ENCODE results near the gene CDK13.

Gene CDK13

DNA sequence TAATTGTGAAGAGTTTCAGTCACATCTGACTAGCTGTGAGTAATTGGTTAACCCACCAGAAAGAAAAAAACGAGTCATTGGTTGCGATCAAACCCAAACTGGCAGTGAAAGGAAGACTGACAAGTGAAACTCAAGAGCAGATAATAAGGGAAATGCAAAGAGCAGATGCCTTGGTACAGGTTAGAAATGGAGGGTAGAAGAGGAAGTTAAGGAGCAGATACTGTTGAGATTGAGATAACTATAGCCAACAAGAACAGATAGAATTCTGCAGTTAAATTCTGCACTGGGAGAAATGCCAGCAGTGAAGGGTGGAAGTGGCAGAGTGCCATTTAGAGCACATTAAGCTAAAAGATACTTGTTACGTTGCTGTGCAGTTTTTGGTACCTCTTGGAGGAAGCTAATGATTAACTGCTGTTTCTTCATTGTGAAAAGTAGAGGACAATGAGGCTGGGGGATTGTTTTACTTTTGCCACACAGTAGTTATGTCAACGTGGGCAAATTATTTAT, 65.8 kb downstream of the CDK13 start:
- no peak for DNase-seq

DNA sequence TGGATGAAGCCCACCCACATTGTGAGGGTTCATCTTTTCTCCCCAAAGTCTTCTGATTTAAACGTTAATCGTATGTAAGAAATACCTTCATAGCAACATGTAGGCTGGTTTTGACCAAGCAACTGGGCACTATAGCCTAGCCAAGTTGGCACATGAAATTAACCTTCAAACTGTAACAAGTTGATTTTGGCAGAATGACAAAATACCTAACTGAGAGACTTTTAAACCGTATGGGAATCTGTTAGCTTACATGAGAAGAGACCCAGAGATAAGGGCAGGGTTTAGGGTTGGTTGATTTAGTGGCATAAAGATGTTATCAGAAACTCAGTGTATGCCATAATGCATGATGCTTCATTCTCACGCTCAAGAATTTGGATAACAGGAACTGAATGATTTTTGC, 69.5 kb downstream of the CDK13 start:
- no peak for DNase-seq

DNA sequence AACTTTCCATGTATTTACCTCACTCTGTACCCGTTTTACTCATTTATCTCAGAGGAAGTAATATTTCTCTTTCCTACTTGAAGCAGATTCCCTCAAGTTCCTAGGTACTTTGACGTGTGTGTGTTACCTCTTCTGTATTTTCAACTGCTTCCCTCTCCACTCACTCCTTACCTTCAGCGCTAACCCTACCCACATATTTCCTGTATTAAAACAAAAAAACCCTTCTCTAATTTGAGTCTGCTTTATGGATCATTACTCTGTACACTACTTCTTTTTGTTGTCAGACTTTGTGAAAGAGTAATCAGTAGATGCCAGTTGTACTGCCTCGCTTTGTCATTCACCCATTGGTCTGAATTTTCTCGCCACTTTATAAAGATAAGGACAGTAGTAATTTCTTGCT, 74.0 kb downstream of the CDK13 start:
- DNase-seq: no peak

DNA sequence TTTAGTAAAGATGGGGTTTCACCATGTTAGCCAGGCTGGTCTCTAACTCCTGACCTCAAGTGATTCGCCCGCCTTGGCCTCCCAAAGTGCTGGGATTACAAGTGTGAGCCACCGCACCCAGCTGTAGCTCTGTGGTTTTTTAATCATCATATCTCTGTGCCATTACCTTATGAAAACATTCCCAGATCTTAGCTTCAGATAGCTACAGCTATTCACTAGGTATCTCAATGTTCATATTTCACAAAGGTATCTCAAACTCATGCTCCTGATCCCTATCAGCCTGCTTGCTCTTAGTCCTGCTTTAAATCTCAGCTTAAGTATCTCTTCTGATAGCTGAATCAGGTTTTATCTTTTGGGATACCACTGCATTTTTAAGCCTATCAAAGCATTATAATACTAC, 74.8 kb downstream of the CDK13 start:
- DNase-seq: no peak

DNA sequence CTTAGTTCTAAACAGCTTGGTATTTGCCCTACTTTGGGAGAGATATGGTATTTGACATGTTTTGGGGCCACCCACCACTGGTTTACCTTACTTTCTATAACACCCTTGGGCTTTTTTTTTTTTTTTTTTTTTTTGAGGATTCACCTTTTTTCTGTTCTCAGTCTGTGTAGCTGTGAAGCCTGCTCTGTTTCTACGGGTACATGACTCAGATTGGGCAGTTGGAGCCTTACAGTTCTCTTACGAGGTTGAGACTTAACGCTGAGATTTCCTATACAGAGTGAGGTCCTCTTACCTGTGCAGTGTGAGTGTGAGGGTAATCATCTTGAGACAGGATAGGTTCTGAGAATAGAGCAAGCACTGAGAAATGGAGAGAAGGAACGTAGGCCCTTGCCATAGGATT, 77.5 kb downstream of the CDK13 start:
- DNase-seq: no peak

DNA sequence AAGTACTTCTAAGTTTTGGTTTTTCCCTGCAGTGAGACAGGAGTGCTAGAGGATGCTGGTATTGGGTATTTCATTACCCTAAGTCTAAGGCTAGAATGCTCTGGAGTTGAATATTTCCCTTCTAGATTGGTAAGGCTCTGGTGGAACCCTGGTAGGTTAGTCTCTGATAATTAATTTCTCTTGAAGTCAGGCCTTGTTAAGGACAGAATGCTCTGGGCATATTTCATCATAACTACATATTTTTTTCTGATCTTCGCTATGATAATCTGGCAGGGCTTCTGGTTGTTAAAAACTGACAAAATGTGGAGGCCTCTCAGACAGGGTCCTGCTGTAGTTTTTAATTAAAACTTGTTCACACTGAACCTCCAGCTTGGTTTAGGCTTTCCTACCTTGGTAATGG, 83.8 kb downstream of the CDK13 start:
- DNase-seq: no peak

DNA sequence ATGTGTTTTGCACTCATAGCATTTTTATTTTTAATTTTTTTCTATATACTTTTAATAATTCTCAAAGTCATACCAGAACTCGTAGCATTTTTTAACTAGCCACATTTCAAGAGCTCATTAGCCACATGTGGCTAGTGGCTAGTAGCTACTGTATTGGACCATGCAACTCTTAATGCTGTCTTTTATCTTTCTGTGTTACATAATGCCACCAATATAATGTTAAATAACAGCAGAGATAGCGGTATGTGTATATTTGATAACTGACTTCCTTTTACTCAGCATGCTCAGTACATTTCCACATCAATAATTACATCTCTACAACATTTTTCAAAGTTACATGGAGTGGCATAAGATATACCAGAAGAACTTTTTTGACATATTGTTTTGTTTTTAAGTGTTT, 91.4 kb downstream of the CDK13 start:
- no peak for DNase-seq

DNA sequence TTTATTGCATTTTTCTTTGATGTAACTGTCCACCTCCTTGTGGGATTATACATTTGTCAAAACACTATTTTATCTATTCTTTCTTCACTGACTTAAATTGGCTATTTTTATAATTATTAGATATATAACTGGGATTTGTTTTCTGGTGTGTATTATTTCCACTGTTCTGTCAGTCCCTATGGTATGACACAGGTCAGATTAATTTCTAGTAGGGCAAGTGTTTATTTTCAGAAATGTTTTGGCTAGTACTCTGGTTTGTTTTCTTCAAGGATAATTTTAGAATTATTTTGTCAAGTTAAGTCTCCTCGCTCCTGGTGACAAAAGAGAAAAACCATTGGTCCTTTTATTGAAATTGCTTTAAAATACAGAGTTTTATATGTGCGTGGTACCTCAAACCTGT, 93.1 kb downstream of the CDK13 start:
- DNase-seq: no peak

DNA sequence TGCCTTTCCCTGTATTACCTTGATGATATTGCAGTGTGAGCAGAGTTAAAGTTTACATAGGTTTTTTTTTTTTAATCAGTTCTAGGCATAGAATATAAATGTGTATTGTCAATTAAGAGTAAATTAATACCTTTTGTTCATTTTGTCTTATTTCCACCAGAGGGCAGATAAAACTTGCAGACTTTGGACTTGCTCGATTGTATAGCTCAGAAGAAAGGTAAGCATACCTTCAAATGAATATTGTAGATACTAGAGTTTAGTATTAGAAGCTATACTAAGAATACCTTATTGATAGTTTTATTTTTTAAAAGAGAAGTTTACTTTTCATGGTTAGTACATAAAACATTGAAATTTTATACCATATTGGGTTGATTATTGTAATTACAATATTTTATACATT, 97.6 kb downstream of the CDK13 start:
- DNase-seq: no peak

DNA sequence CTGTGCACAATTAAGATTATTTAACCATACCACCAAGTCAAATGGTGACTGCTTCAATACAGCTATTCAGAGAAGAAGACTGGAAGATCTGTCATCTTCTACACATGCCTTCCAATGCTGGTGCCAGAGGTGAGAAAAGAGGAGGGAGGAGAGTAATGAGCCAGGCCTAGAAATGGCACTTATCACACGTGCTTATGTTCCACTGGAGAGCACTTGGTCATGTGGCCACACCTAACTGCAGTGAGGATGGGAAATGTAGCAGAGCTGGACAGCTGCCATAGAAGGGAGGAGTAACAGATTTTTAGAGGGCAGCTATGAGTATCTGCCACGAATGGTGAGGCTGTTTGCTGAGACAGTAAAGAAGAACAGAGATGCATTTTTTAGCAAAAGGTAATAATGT, 107.2 kb downstream of the CDK13 start:
- peak; percentile 53 for DNase-seq

DNA sequence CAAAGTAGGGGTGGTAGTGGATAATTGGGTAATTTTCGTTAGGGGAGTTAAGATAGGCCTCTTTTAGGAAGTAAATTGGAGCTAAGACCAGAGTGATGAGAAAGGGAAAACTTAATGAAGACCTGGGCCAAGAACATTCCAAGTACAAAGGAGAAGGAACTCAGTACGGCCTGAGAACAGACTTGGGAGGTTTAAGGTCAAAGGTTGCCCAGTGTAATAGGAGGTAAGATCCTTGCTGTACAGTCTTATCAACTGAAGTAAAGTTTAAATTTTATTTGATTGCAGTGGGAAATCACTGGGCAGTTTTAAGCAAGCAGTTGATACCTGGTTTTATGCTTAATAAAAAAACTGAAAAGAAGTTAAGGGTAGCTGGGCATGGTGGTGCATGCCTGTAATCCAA, 108.0 kb downstream of the CDK13 start:
- DNase-seq: no peak

DNA sequence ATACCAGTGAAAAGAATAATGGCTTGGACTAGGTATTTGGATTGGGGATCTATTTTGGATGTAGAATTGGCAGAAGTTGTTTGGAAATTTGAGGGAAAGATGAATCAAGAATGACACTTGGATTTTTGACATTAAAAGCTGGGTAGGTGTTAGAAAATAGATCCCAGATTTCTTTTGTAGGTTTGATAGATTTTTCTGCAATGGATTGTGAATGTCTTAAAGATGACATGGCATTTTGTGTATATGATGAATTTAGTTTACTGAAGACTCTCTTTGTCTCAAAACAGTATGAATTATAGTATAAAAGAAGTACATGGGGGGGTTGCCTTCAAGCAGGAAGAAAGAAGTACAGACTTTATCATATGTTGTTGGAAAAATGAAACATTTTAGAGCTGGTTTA, 108.6 kb downstream of the CDK13 start:
- no peak for DNase-seq

DNA sequence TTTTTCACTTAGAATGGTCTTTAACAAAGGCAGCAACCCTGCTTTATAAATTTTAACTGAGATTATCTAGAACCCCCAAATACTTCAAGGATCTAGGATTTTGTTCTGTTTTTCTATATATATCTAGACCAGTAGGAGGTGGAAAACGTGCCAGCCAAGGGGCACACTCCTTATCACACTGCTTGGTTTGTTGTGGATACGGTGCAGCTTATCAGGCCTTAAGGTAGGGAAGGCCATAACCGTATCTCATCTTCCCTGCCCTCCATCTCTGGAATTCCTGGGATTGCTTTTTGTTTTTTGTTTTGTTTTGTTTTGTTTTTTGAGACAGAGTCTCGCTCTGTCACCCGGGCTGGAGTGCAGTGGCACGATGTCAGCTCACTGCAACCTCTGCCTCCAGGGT, 109.0 kb downstream of the CDK13 start:
- no peak for DNase-seq

DNA sequence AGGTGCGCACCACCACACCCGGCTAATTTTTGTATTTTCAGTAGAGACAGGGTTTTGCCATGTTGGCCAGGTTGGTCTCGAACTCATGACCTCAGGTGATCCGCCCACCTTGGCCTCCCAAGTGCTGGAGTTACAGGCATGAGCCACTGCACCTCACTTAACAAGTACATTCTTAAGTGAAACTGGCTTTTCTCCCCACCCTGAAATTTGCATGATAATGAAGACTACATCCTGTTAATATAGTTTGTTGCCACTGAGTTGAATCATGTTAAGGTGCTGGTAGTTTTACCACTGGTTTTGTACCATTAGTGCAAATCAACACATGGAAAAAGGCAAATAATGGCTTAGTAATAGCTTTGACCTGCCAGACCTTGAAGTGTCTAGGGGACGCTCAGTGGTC, 122.2 kb downstream of the CDK13 start:
- DNase-seq: no peak

DNA sequence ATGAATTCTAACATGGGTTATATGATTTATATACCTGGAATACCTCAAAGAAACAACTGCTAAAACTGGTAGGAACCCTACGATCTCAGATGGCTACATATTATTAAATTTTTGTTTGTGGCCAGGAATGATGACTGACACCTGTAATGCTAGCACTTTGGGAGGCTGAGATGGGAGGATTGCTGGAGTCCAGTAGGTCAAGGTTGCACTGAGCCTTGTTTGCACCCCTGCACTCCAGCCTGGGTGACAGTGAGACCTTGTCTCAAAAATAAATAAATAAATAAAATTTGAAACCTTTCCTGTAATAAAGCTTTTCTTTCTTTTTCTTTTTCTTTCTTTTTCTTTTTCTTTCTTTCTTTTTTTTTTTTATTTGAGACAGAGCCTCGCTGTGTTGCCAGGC, 123.2 kb downstream of the CDK13 start:
- no peak for DNase-seq

DNA sequence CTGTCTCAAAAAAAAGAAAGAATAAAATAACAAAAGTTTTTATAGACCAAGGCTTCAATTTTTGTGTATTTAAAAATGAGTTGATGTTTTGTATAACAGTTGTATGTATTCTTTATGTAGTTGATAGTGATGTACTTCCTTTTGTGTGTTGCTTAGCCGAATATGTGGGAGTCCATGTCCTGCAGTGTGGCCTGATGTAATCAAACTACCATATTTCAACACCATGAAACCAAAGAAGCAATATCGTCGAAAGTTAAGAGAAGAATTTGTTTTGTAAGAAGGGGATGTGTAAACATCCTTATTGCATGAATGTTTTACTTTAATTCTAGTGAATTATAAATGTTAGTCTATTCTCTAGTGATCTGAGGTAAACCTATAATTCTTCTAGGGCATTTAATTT, 127.8 kb downstream of the CDK13 start:
- DNase-seq: no peak

DNA sequence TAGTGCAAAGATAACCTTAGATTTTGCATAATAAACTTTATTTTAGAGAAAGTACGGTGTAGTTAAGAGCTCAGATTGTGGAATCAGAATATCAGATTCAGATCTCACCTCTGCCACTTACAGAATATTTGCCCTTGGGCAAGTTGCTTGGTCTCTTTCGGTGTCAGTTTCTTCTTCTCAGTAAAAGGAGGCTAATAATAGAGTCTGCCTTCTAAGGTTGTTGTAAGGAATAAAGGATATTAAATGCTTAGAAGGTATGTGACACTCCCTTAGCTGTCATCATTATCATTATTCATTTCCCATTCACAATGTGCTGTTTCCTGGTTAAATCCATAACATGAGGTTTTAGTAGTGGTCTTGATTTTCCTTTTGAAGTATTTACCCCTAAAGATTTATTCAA, 142.1 kb downstream of the CDK13 start:
- no peak for DNase-seq

DNA sequence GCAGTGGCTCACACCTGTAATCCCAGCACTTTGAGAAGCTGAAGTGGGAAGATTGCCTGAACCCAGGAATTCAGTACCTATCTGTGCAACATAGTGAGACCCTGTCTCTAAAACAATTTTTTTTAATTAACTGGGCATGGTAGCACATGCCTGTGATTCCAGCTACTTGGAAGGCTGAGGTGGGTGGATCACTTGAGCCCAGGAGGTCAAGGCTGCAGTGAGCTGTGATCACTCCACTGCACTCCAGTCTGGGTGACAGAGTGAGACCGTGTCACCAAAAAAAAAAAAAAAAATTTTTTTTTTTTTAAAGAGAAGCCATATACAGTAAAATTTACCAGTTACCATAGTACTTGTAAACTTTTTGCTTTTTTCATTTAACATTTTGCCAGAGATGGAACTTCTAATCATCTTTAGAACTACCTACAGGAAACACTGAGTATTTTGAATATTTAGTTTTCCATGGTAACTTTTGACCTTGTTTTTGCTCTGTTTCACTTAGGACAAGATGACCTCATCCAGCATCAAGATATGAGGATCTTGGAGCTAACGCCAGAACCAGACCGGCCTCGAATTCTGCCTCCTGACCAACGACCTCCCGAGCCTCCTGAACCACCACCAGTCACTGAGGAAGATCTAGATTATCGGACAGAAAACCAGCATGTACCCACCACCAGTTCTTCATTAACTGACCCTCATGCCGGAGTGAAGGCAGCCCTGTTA, 143.7 kb downstream of the CDK13 start:
- DNase-seq: no peak

DNA sequence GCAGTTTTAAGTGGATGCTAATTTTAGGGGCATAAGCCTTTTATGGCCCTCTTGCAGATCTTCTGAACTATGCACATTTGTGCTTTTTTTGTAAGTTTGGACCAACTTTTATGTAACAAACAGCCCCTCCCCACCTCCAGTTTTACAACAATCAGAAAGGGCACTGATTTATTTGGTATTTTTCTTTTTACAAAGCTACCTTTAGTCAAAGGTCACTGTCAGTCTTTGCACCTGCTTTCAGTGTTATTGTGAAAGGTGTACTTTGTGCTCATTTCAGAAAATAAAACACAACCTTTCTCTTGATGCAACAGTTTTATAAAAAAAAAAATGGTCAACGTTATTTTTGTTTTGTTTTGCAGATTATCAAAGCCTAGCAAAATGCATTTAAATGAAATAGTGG, 145.2 kb downstream of the CDK13 start:
- no peak for DNase-seq

DNA sequence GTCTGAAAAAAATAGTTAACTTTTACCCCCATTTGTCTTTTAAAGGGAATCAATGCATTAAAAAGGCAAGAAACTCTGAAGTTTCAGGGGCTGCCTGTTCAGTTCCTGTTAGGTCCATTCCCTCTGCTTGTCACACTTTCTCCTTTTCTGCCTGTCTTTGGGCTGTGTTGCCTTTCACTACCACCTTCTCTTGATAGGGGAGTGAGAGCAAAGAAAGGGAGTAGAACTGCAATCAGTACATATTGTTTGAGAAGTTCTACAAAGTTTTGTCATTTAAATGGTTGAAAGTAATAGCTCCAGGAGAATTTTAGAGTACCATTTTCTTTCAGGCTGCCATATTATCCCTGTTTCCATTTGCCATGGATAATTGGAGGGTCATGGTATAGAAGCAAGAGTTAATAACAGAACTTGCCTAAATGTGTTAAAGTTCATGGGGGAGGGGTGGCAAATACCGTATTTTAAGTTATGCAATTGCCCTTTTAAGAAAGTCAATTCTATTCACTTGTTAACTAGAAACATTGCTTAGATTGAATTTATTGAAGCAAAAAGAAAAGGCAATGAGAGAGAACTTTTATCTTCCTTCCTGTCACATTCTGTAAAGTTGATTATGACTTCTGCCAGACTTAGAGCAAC, 145.8 kb downstream of the CDK13 start:
- DNase-seq: no peak

DNA sequence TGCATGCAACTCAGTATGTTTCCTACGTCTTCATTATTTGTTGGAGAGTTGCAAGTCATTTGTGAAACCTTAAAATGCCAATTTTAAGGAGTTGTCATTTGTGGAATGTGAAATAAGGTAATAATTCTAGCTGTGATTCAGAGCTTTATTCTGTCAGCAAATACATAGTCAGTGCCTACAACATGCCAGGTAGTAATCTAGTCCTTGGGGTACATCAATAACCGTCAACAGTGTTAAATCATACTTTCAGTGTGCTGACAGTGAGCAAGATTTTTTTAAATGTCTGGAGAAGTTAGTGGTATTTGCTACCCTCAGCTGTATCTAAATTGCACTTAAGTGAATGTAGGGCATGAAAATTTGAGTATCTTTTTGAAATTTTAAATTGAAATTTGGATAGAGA, 147.7 kb downstream of the CDK13 start:
- DNase-seq: no peak

DNA sequence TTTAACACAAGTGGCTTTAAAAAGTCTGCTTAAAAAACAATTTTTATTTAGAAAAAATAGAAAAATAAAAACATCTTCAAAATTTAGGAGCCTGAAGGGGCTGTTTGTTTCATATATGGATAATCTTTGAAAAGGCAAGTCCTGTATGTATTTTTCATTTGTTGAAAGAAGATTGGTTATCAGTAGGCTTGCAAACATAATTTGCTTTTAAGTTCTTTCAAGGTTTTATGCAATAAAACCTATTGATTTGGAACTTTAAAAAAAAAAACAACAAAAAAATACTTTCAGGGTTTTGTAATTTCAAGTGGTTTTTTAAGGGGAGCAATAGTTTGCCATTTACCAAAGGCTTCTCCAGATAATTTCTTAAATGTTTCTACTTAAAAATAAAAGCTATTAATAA, 148.8 kb downstream of the CDK13 start:
- no peak for DNase-seq

DNA sequence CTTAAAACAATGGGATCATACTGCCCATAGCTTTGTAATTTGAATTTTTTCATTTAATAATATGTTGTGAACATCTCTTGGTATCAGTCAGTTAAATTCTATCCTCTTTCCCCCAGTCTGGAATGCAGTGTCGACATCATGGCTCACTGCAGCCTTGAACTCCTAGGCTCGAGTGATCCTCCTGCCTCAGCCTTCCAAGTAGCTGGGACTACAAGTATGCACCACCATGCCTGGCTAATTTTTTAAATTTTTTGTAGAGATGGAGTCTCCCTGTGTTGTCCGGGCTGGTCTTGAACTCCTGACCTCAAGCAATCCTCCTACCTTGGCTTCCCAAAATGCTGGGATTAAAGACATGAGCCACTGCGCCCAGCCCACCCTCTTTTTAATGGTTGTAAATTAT, 149.8 kb downstream of the CDK13 start:
- no peak for DNase-seq

DNA sequence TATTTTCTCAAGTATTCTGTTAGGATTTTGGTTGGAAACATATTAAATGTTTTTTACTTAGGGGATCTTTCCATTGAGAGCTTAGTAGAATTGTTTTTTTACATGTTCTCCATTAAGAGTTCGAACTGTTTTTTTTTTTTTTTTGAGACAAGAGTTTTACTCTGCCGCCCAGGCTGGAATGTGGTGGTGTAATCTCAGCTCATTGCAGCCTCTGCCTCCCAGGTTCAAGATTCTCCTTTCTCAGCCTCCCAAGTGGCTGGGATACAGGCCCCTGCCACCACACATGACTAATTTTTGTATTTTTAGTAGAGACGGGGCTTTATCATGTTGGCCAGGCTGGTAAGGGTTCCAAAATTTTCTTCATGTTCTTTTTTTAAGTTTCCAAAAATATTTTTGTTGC, 151.1 kb downstream of the CDK13 start:
- DNase-seq: no peak

DNA sequence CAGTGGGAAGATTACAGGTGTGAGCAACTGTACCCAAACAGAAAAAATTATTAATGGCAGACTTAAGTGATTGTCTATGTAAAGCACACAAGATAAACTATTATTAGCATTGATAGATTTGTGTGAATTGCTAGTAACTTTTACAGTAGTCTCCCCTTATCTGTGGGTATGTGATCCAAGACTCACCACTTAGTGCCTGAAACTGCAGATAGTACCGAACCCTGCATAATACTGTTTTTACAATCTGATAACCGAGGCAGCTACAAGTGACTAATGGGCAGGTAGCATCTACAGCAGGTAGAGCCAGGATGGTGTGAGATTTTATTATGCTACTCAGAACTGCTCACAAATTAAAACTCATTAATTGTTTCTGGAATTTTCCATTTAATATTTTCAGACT, 152.8 kb downstream of the CDK13 start:
- no peak for DNase-seq

All from NCI-H510A (cell line).